GM12878 (cell line): Measurements from ENCODE around the gene PRKG1. TPM values are rescaled to one million over a fixed set of nuclear protein-coding genes. Genes with fewer than 3 reads are reported as not detected.
"Not testable (repeated sequence)": the region's sequence is repeated elsewhere in the genome, so short reads cannot be mapped to it uniquely, and the experiment has no call there.

Experiments used
- ATAC-seq: fragments of 200-7000 bp; cut with Tn5 transposase; 3 replicates; pipeline ENCODE4 v1.9.1; 2020; ENCODE audit warnings: mild to moderate bottlenecking, moderate library complexity
- BruUV-seq: library from RNA; stranded (reverse); fragments of 400-500 nt; replicated peaks from 2 replicates; lab custom pipeline; 2021; lab: Mats Ljungman, UMichigan
- CTCF ChIA-PET: fragments of 300-600 bp; sonication (Branson Sonifier 250); formaldehyde crosslinking; extraction: SDS; loops from one replicate; lab custom pipeline; 2021; ENCODE audit warnings: inconsistent platforms; lab: Yijun Ruan, JAX
- POLR2A ChIA-PET: fragments of 350-600 bp; formaldehyde crosslinking; extraction: SDS; loops from one replicate; lab custom pipeline; 2021; ENCODE audit warnings: inconsistent platforms; lab: Charles Lee
- RAD21 ChIA-PET: fragments of 300-600 bp; sonication (Branson Sonifier 250); formaldehyde crosslinking; loops from one replicate; lab custom pipeline; 2023; ENCODE audit warnings: antibody characterized with exemption; ENCODE audit not compliant: unreplicated experiment; lab: Charles Lee
- SMC1A ChIA-PET: fragments of 300-600 bp; sonication (Branson Sonifier 250); formaldehyde crosslinking; loops from one replicate; lab custom pipeline; 2023; ENCODE audit not compliant: unreplicated experiment, uncharacterized antibody; lab: Charles Lee
- DNase-seq: peaks from one replicate; pipeline ENCODE4 v3.0.0-alpha.2; 2011; ENCODE audit warnings: low read depth, low spot score
- FAIRE-seq: peaks from 3 replicates; lab custom pipeline; 2011; peaks lifted over from hg19 to GRCh38; lab: Jason Lieb, UNC
- H2AFZ ChIP-seq: 2 replicates; pipeline ENCODE4 v1.6.0; 2011; ENCODE audit warnings: low read depth, low read length, control low read depth; ENCODE audit not compliant: control insufficient read depth
- H3K27ac ChIP-seq: 2 replicates; pipeline ENCODE4 v1.5.1; 2011; ENCODE audit warnings: control low read depth; ENCODE audit not compliant: control insufficient read depth, insufficient read depth
- H3K27me3 ChIP-seq, 2 experiments: replicated peaks in 1 of 2; 2 replicates each; pipeline versions ENCODE4 v1.6.0 to v1.6.1; 2011; ENCODE audit warnings: low read length in 1 of 2; ENCODE audit not compliant: control insufficient read depth in 2 of 2, insufficient read depth in 2 of 2
- H3K36me3 ChIP-seq, 2 experiments: 2 replicates each; pipeline ENCODE4 v1.5.1; 2011; ENCODE audit warnings: low read length in 1 of 2; ENCODE audit not compliant: control insufficient read depth in 2 of 2, insufficient read depth in 2 of 2
- H3K4me1 ChIP-seq: 2 replicates; pipeline ENCODE4 v1.6.1; 2011; ENCODE audit warnings: mild to moderate bottlenecking, low read length, moderate library complexity, mixed read lengths; ENCODE audit not compliant: control insufficient read depth, insufficient read depth
- H3K4me2 ChIP-seq: 2 replicates; pipeline ENCODE4 v1.6.0; 2011; ENCODE audit warnings: control low read depth; ENCODE audit not compliant: control insufficient read depth, insufficient read depth
- H3K4me3 ChIP-seq: fragments of 200-600 bp; sonication (generic); 2 replicates; pipeline ENCODE4 v1.5.1; 2016
- H3K79me2 ChIP-seq: 2 replicates; pipeline ENCODE4 v1.6.0; 2011; ENCODE audit warnings: low read length; ENCODE audit not compliant: control insufficient read depth, insufficient read depth
- H3K9ac ChIP-seq: 2 replicates; pipeline ENCODE4 v1.8.0; 2011; ENCODE audit warnings: low read length, control low read depth, mixed read lengths; ENCODE audit not compliant: control insufficient read depth, insufficient read depth
- H3K9me3 ChIP-seq: replicated peaks from 3 replicates; pipeline ENCODE4 v1.5.1; 2011; ENCODE audit warnings: mild to moderate bottlenecking, low read length; ENCODE audit not compliant: control insufficient read depth, insufficient read depth
- H4K20me1 ChIP-seq: 2 replicates; pipeline ENCODE4 v1.6.0; 2011; ENCODE audit not compliant: control insufficient read depth, insufficient read depth
- SMC3 ChIP-seq: IDR thresholded peaks from 2 replicates; pipeline ENCODE4 v1.6.1; 2011; ENCODE audit warnings: low read length, improper control_type of control experiment, borderline replicate concordance
- WGBS: methylation state at CpG from one replicate; pipeline ENCODE4 v1.1.6; 2016; ENCODE audit warnings: low lambda C conversion rate; ENCODE audit not compliant: insufficient replicate concordance, insufficient coverage; ENCODE audit errors: missing lambda C conversion rate; 5-methylcytosine and 5-hydroxymethylcytosine counted together
- in situ Hi-C: fragments of 300-500 bp; cut with MboI; formaldehyde crosslinking; loops from 9 replicates; pipeline ENCODE4 v1.14.3; 2018; ENCODE audit warnings: mixed read lengths
- intact Hi-C: fragments of 100-400 bp; cut with micrococcal nuclease; formaldehyde crosslinking; loops from one replicate; pipeline ENCODE4 v1.14.2; 2022; ENCODE audit not compliant: unreplicated experiment
- polyA plus RNA-seq, 11 experiments: library from polyadenylated mRNA; depleted of rRNA in 4 of 11; unstranded in 6 of 11; stranded (reverse) in 5 of 11; fragments of >200 nt; fragmentation: Nextera tagmentation in 4 of 11; fragmentation: Illumina TruSeq in 1 of 11; extraction: Ambion mirVana in 4 of 11; extraction: Trizol in 1 of 11; gene quantifications; 1 replicate in 1 of 11; 2 replicates in 10 of 11; pipeline versions ENCODE4 v1.2.1 to v1.2.3, GENCODE V29; 2011 to 2016; ENCODE audit warnings: inconsistent platforms in 2 of 11, missing spikeins in 2 of 11, low read depth in 1 of 11
- total RNA-seq, 4 experiments: library from RNA; depleted of rRNA in 3 of 4; stranded (reverse); fragments of >200 nt in 3 of 4; fragmentation: Illumina TruSeq in 1 of 4; extraction: Trizol in 1 of 4; gene quantifications; 2 replicates each; pipeline versions ENCODE4 v1.2.1 to v1.2.3, GENCODE V29; 2013 to 2021
- TF ChIP-seq, protein P1 (sequence below): IDR thresholded peaks from 2 replicates; pipeline ENCODE4 v1.6.1; 2012; ENCODE audit warnings: mild to moderate bottlenecking, low read depth, low read length
- TF ChIP-seq, protein P2 (sequence below): fragments of 450-650 bp; IDR thresholded peaks from 2 replicates; pipeline ENCODE4 v1.6.1; 2017; ENCODE audit warnings: antibody characterized with exemption, mild to moderate bottlenecking, moderate library complexity
- TF ChIP-seq, protein P3 (sequence below): IDR thresholded peaks from 2 replicates; pipeline ENCODE4 v1.6.1; 2011; ENCODE audit warnings: mild to moderate bottlenecking, low read depth, low read length, moderate library complexity; ENCODE audit not compliant: insufficient replicate concordance

PRKG1 gene
- total and polyA plus RNA-seq, 10 of the 15 experiments (the other 5 are each of a cell fraction or from before 2014, with no cell fraction given) = 0.04 to 0.05 TPM; not detected in 8

DNA sequence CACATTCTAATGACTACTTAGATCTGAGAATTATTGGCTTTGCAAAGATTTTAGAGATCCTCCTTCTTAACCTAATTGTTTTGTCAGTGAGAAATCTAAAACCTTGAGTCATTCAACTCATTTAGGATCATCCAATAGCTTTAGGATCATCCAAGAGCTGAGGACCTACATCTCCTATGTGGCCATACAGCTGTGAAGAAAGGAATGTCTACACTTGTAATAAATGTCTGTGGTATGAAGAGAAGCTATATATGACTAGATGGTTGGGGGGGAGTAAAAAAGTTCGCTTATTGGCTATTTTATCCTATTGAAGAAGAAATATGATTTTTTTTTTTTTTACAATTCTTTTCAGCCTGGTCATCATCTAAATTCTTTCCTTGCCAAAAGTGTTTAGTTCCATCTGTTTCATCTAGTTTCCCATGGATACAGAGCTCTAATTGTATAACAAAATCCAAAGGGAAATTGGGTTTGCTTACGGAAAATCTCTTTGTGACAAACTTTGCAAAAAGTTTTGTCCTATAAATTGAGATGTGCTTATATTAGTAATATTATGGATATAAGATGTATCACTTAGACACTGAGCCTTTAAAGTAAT lies 196.7 kb downstream of the PRKG1 start (continued):
- TF ChIP-seq, protein P1, sequence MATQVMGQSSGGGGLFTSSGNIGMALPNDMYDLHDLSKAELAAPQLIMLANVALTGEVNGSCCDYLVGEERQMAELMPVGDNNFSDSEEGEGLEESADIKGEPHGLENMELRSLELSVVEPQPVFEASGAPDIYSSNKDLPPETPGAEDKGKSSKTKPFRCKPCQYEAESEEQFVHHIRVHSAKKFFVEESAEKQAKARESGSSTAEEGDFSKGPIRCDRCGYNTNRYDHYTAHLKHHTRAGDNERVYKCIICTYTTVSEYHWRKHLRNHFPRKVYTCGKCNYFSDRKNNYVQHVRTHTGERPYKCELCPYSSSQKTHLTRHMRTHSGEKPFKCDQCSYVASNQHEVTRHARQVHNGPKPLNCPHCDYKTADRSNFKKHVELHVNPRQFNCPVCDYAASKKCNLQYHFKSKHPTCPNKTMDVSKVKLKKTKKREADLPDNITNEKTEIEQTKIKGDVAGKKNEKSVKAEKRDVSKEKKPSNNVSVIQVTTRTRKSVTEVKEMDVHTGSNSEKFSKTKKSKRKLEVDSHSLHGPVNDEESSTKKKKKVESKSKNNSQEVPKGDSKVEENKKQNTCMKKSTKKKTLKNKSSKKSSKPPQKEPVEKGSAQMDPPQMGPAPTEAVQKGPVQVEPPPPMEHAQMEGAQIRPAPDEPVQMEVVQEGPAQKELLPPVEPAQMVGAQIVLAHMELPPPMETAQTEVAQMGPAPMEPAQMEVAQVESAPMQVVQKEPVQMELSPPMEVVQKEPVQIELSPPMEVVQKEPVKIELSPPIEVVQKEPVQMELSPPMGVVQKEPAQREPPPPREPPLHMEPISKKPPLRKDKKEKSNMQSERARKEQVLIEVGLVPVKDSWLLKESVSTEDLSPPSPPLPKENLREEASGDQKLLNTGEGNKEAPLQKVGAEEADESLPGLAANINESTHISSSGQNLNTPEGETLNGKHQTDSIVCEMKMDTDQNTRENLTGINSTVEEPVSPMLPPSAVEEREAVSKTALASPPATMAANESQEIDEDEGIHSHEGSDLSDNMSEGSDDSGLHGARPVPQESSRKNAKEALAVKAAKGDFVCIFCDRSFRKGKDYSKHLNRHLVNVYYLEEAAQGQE = no peak
- TF ChIP-seq, protein P2, sequence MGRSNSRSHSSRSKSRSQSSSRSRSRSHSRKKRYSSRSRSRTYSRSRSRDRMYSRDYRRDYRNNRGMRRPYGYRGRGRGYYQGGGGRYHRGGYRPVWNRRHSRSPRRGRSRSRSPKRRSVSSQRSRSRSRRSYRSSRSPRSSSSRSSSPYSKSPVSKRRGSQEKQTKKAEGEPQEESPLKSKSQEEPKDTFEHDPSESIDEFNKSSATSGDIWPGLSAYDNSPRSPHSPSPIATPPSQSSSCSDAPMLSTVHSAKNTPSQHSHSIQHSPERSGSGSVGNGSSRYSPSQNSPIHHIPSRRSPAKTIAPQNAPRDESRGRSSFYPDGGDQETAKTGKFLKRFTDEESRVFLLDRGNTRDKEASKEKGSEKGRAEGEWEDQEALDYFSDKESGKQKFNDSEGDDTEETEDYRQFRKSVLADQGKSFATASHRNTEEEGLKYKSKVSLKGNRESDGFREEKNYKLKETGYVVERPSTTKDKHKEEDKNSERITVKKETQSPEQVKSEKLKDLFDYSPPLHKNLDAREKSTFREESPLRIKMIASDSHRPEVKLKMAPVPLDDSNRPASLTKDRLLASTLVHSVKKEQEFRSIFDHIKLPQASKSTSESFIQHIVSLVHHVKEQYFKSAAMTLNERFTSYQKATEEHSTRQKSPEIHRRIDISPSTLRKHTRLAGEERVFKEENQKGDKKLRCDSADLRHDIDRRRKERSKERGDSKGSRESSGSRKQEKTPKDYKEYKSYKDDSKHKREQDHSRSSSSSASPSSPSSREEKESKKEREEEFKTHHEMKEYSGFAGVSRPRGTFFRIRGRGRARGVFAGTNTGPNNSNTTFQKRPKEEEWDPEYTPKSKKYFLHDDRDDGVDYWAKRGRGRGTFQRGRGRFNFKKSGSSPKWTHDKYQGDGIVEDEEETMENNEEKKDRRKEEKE = no peak
- TF ChIP-seq, protein P3, sequence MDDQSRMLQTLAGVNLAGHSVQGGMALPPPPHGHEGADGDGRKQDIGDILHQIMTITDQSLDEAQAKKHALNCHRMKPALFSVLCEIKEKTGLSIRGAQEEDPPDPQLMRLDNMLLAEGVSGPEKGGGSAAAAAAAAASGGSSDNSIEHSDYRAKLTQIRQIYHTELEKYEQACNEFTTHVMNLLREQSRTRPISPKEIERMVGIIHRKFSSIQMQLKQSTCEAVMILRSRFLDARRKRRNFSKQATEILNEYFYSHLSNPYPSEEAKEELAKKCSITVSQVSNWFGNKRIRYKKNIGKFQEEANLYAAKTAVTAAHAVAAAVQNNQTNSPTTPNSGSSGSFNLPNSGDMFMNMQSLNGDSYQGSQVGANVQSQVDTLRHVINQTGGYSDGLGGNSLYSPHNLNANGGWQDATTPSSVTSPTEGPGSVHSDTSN = no peak
- TF ChIP-seq SMC3 = no peak

DNA sequence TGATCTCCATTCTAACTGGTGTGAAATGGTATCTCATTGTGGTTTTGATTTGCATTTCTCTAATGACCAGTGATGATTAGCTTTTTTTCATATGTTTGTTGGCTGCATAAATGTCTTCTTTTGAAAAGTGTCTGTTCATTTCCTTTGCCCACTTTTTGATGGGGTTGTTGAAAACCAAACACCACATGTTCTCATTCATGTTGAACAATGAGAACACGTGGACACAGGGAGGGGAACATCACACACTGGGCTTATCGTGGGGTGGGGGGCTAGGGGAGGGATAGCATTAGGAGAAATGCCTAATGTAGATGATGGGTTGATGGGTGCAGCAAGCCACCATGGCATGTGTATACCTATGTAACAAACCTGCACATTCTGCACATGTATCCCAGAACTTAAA lies 197.8 kb downstream of the PRKG1 start:
- FAIRE-seq, BruUV-seq, H4K20me1 ChIP-seq, in situ Hi-C loops, H3K4me1 ChIP-seq, DNase-seq, H3K9ac ChIP-seq, ATAC-seq, CTCF ChIA-PET, intact Hi-C loops, H3K27ac ChIP-seq, RAD21 ChIA-PET, H3K4me2 ChIP-seq, H3K27me3 ChIP-seq, H3K36me3 ChIP-seq, H2AFZ ChIP-seq, H3K9me3 ChIP-seq, H3K79me2 ChIP-seq, SMC1A ChIA-PET, H3K4me3 ChIP-seq: not testable (repeated sequence)
- POLR2A ChIA-PET = interaction anchor here (0.5 kb wide), 1 partner anchor 26 kb away, joined by 3 read pairs; no protein-coding TSS in a partner anchor
- WGBS = 4% methylated on average over 2 of the region's 2 CpGs
